ENCODE measurements around the gene ANKRD31. TPM values are rescaled to one million over a fixed set of nuclear protein-coding genes. Genes with fewer than 3 reads are reported as not detected.

Gene ANKRD31
- total RNA-seq, 1 experiment from 2014 or later: 0.30 TPM

- no peak for TF ChIP-seq ZBTB33 (IDR thresholded peaks at IDR 0.05; ENCODE audit: extremely low read depth, insufficient replicate concordance, low read length)
Measured at GRCh38 chr5:75067434-75067833, 169.2 kb downstream of the ANKRD31 start (continued).

DNA sequence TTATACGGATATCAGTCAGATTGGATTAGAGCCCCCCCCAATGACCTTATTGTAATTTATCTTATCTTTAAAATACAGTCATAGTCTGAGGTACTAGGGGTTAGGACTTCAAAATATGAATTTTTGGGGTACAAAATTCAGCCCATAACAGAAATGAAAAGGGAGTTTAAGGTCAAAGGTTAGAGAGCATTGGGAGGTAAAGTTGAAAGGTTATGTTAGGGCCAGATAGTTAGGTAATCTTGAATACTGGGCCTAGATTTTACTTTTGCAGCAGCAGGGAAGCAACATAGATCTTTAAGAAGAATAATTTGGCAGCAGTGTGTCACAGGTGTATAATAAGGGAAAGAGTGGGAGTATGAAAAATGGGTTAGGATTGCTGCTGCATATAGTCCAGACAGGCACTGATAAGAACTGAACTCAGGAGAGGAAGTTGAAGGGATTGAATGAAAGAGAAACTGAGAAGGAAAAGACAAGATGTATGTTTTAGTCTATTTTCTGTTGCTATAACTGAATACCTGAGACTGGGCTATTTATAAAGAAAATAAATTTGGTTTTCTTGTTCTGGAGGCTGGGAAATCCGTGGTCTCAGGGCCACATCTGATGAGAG, 173.7 kb downstream of the ANKRD31 start:
- H3K27me3 ChIP-seq (ENCODE audit: insufficient read depth, low read length): no peaks in the 10 kb centered on the region
- H3K4me3 ChIP-seq (replicated peaks in 1 of 2; ENCODE audit: low read depth in 1 of 2, low read length in 2 of 2): no peak overlapping the region
- TF ChIP-seq ZBTB33 (IDR thresholded peaks at IDR 0.05; ENCODE audit: extremely low read depth, insufficient replicate concordance, low read length): no peak
- no peaks in the 10 kb centered on the region for H3K4me1 ChIP-seq (ENCODE audit: control insufficient read depth in 1 of 2, insufficient read depth in 2 of 2, low read length in 2 of 2)
- DNase-seq (ENCODE audit: low read depth, low spot score): no peak
- ATAC-seq: no peak
- POLR2A ChIA-PET: no interaction called here
- no TSS peak for BruUV-seq (replicated peaks)
- H3K27ac ChIP-seq (ENCODE audit: low read depth, low read length): no peak overlapping the region
- intact Hi-C loops (cut with micrococcal nuclease): no loop called here
- H3K9me2 ChIP-seq (ENCODE audit: insufficient read depth): no peaks in the 10 kb centered on the region
- RAD21 ChIA-PET (ENCODE audit: low non-redundant PET in 1 of 2, low total read pairs in 2 of 2, uncharacterized antibody in 2 of 2, unreplicated experiment in 2 of 2): no interaction called here
- no peaks in the 10 kb centered on the region for H3K36me3 ChIP-seq (ENCODE audit: control insufficient read depth in 1 of 2, insufficient read depth in 2 of 2, low read length in 2 of 2)
- H3K9ac ChIP-seq (ENCODE audit: low read length): no peak overlapping the region
- H4K20me1 ChIP-seq (ENCODE audit: insufficient read depth): no peaks in the 10 kb centered on the region
- H3K79me2 ChIP-seq (ENCODE audit: insufficient read depth, low read length): no peaks in the 10 kb centered on the region
- H2AFZ ChIP-seq (ENCODE audit: low read depth, low read length, poor library complexity, severe bottlenecking): no peak overlapping the region
- H3K9me3 ChIP-seq (ENCODE audit: control insufficient read depth in 1 of 2, insufficient read depth in 1 of 2, low read depth in 1 of 2, low read length in 2 of 2): no peaks in the 10 kb centered on the region
- no peak overlapping the region for H3K4me2 ChIP-seq (ENCODE audit: low read length)
- CTCF ChIA-PET: no interaction called here

Data from HCT116 (cell line).